ENCODE measurements around the gene GRM8.

DNA sequence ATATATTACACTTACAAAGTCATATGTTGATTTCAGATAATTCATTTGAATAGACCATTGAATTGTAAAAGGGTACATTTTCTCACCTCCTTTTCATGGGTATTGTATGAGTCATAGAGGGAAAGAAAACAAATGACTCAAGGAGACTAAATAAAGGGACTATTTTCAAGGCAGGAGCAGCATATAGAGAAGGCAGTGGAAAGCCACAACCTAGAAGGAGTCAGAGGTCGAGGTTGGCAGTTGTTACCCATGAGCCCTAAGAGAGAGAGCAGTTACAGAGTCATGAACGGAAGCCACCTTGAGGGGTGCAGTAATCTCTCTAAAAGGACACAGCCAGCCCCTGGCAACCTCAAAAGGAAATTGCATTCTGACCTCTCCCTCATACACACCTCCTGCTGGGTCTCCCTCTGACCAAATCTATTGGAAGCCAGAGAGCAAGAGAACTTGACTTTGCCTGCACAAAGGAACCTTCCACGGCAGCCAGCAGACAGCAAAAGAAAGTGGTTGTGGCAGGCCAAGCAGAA, 137.9 kb downstream of the GRM8 start:
- TF ChIP-seq EZH2phosphoT487 (IDR thresholded peaks at IDR 0.05; ENCODE audit: low read length) (no peak), CTCF (IDR thresholded peaks at IDR 0.05; ENCODE audit: low read length) (no peak), EZH2 (optimal IDR thresholded peaks at IDR 0.05; ENCODE audit: low read depth, low read length) (no peak)
